HepG2 (cell line): Measurements from ENCODE around the gene NPY4R2.
"Not testable (repeated sequence)": the region's sequence is repeated elsewhere in the genome, so short reads cannot be mapped to it uniquely, and the experiment has no call there.

ENCODE experiments used
- FOSL1 ChIP-seq: sonication (generic); formaldehyde crosslinking; IDR thresholded peaks from 2 replicates; pipeline ENCODE4 v1.9.0; 2021; ENCODE audit warnings: missing genetic modification reagents, borderline replicate concordance
- JARID2 ChIP-seq: sonication (generic); formaldehyde crosslinking; IDR thresholded peaks from 2 replicates; pipeline ENCODE4 v1.8.1; 2023; ENCODE audit warnings: missing genetic modification reagents, inconsistent platforms; ENCODE audit not compliant: insufficient replicate concordance
- JUNB ChIP-seq: sonication (generic); formaldehyde crosslinking; IDR thresholded peaks from 2 replicates; pipeline ENCODE4 v1.8.0; 2022; ENCODE audit warnings: missing genetic modification reagents, mild to moderate bottlenecking, borderline replicate concordance
- TCF7 ChIP-seq: sonication (generic); IDR thresholded peaks from 2 replicates; pipeline ENCODE4 v1.6.1; 2016; ENCODE audit warnings: antibody characterized with exemption, low read depth
- ZNF12 ChIP-seq: sonication (generic); formaldehyde crosslinking; IDR thresholded peaks from 2 replicates; pipeline ENCODE4 v1.5.0; 2020; ENCODE audit warnings: missing genetic modification reagents
- ZNF766 ChIP-seq: sonication (generic); formaldehyde crosslinking; IDR thresholded peaks from 2 replicates; pipeline ENCODE4 v1.5.0; 2020; ENCODE audit warnings: missing genetic modification reagents, borderline replicate concordance
- TF ChIP-seq, protein P1 (sequence below): sonication (generic); IDR thresholded peaks from 2 replicates; pipeline ENCODE4 v1.6.1; 2016; ENCODE audit warnings: low read depth, borderline replicate concordance

DNA sequence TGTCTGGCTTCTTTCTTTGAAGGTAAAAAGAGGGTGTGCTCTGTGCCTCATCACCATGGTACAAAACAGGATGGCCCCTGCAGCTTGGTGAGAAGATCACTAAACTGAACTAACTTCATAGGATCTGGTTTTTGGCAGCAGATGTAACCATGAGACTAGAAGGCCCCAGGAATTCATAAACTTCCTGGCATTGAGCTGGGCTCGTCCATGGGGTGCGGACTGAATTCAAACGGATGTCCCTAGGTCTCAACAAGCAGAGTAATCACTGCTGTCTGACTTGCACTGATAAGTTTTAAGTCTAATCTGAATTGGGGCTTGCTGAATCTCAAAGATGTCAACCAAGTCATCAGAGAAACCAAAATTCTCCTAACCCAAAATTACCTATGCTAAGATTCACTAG lies 33.5 kb upstream of the NPY4R2 start:
- not testable (repeated sequence) for TF ChIP-seq ZNF12 (CRISPR knock-in tag); TCF7; ZNF766 (CRISPR knock-in tag); JUNB (CRISPR knock-in tag); JARID2 (CRISPR knock-in tag); FOSL1 (CRISPR knock-in tag)
- TF ChIP-seq, protein P1, sequence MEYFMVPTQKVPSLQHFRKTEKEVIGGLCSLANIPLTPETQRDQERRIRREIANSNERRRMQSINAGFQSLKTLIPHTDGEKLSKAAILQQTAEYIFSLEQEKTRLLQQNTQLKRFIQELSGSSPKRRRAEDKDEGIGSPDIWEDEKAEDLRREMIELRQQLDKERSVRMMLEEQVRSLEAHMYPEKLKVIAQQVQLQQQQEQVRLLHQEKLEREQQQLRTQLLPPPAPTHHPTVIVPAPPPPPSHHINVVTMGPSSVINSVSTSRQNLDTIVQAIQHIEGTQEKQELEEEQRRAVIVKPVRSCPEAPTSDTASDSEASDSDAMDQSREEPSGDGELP: not testable (repeated sequence)
